ENCODE data around the gene IPMK.
"Not testable (repeated sequence)": the region's sequence is repeated elsewhere in the genome, so short reads cannot be mapped to it uniquely, and the experiment has no call there.

GRCh38 chr10:58256013-58256780, 11.5 kb downstream of the IPMK start:
- TF ChIP-seq, protein P1, sequence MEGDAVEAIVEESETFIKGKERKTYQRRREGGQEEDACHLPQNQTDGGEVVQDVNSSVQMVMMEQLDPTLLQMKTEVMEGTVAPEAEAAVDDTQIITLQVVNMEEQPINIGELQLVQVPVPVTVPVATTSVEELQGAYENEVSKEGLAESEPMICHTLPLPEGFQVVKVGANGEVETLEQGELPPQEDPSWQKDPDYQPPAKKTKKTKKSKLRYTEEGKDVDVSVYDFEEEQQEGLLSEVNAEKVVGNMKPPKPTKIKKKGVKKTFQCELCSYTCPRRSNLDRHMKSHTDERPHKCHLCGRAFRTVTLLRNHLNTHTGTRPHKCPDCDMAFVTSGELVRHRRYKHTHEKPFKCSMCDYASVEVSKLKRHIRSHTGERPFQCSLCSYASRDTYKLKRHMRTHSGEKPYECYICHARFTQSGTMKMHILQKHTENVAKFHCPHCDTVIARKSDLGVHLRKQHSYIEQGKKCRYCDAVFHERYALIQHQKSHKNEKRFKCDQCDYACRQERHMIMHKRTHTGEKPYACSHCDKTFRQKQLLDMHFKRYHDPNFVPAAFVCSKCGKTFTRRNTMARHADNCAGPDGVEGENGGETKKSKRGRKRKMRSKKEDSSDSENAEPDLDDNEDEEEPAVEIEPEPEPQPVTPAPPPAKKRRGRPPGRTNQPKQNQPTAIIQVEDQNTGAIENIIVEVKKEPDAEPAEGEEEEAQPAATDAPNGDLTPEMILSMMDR (IDR thresholded peaks at IDR 0.05) = not testable (repeated sequence)
- not testable (repeated sequence) for TF ChIP-seq ZFX (IDR thresholded peaks at IDR 0.05; ENCODE audit: borderline replicate concordance)
